ENCODE measurements around the gene TENM4. TPM values are rescaled to one million over a fixed set of nuclear protein-coding genes. Genes with fewer than 3 reads are reported as not detected.

Gene TENM4
- total RNA-seq, 2 donors from 2014 or later = 2.6 to 6.8 TPM

DNA sequence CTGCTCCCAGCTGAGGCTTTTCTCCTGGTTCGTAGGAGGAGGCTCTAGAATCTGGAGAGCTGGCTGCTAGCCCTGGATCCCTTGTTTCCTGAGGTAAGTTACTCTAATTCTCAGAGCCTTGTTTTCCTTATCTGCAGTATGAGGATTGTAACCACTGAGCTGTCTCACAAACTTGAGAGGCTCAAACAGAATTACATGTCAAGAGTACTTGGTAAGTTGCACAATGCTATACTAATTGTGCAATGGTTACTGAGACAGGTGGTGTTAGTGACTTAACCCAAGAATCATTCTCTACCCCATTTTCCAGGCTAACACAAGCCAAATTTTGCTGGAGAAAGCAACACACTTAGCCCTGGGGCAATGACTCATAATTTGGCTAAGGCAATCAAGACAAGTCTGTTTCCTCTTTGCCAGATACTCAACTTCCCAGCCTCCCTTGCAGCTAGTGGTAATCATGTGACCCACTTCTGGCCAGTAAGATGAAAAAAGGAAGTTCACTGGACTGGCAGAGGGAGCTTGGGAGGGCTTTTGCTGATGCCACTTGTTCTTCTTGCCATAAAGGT lies 348.0 kb downstream of the TENM4 start:
- Histone ChIP-seq H3K36me3 (no peaks in the 10 kb centered on the region), H3K27me3 (replicated peaks; ENCODE audit: insufficient read depth) (no peaks in the 10 kb centered on the region), H3K9me3 (no peaks in the 10 kb centered on the region), H3K4me1 (replicated peaks) (no peaks in the 10 kb centered on the region), H3K27ac (no peak overlapping the region), H3K4me3 (no peak overlapping the region)
- TF ChIP-seq POLR2AphosphoS5 (IDR thresholded peaks at IDR 0.05) (no peak), CTCF (IDR thresholded peaks at IDR 0.05) (no peak), POLR2A (IDR thresholded peaks at IDR 0.05) (no peak)
- DNase-seq (ENCODE audit: low spot score) = peak; percentile 17
- intact Hi-C loops (cut with DNase I) = no loop called here
- 75% methylated on average over 1 of the region's 1 CpG for WGBS

- no peak for DNase-seq (ENCODE audit: low spot score)
- no peak for TF ChIP-seq POLR2AphosphoS5 (IDR thresholded peaks at IDR 0.05)
- TF ChIP-seq POLR2A (IDR thresholded peaks at IDR 0.05) = no peak
- TF ChIP-seq CTCF (IDR thresholded peaks at IDR 0.05) = no peak
- no peaks in the 10 kb centered on the region for H3K36me3 ChIP-seq
- H3K4me1 ChIP-seq (replicated peaks) = no peaks in the 10 kb centered on the region
- intact Hi-C loops (cut with DNase I) = no loop called here
- H3K27ac ChIP-seq = no peak overlapping the region
- 82% methylated on average over 8 of the region's 8 CpGs for WGBS
- H3K4me3 ChIP-seq = no peak overlapping the region
- H3K27me3 ChIP-seq (replicated peaks; ENCODE audit: insufficient read depth) = no peaks in the 10 kb centered on the region
- H3K9me3 ChIP-seq = no peaks in the 10 kb centered on the region
Measured at GRCh38 chr11:79090191-79090705, 350.6 kb downstream of the TENM4 start.

GRCh38 chr11:79089601-79090000 lies 351.2 kb downstream of the TENM4 start:
- H3K27ac ChIP-seq = no peak overlapping the region
- H3K4me1 ChIP-seq (replicated peaks) = no peaks in the 10 kb centered on the region
- H3K36me3 ChIP-seq = no peaks in the 10 kb centered on the region
- no peaks in the 10 kb centered on the region for H3K27me3 ChIP-seq (replicated peaks; ENCODE audit: insufficient read depth)
- intact Hi-C loops (cut with DNase I) = no loop called here
- no peak for DNase-seq (ENCODE audit: low spot score)
- TF ChIP-seq CTCF (IDR thresholded peaks at IDR 0.05) (no peak), POLR2AphosphoS5 (IDR thresholded peaks at IDR 0.05) (no peak), POLR2A (IDR thresholded peaks at IDR 0.05) (no peak)
- WGBS = 94% methylated on average over 3 of the region's 3 CpGs
- H3K9me3 ChIP-seq = no peaks in the 10 kb centered on the region
- no peak overlapping the region for H3K4me3 ChIP-seq

GRCh38 chr11:79088967-79089366 lies 351.9 kb downstream of the TENM4 start:
- no peaks in the 10 kb centered on the region for H3K9me3 ChIP-seq
- intact Hi-C loops (cut with DNase I) = no loop called here
- TF ChIP-seq CTCF (IDR thresholded peaks at IDR 0.05) = no peak
- no peak for TF ChIP-seq POLR2A (IDR thresholded peaks at IDR 0.05)
- TF ChIP-seq POLR2AphosphoS5 (IDR thresholded peaks at IDR 0.05) = no peak
- H3K27me3 ChIP-seq (replicated peaks; ENCODE audit: insufficient read depth) = no peaks in the 10 kb centered on the region
- H3K27ac ChIP-seq = no peak overlapping the region
- H3K4me3 ChIP-seq = no peak overlapping the region
- no peak for DNase-seq (ENCODE audit: low spot score)
- H3K4me1 ChIP-seq (replicated peaks) = no peaks in the 10 kb centered on the region
- no peaks in the 10 kb centered on the region for H3K36me3 ChIP-seq
- WGBS = 78% methylated on average over 4 of the region's 4 CpGs

- H3K4me3 ChIP-seq = no peak overlapping the region
- no peaks in the 10 kb centered on the region for H3K4me1 ChIP-seq (replicated peaks)
- TF ChIP-seq POLR2A (IDR thresholded peaks at IDR 0.05) (no peak), CTCF (IDR thresholded peaks at IDR 0.05) (no peak), POLR2AphosphoS5 (IDR thresholded peaks at IDR 0.05) (no peak)
- no peaks in the 10 kb centered on the region for H3K36me3 ChIP-seq
- no peak overlapping the region for H3K27ac ChIP-seq
- DNase-seq (ENCODE audit: low spot score) = no peak
- WGBS = 31% methylated on average over 5 of the region's 5 CpGs
- H3K27me3 ChIP-seq (replicated peaks; ENCODE audit: insufficient read depth) = no peaks in the 10 kb centered on the region
- no peaks in the 10 kb centered on the region for H3K9me3 ChIP-seq
- intact Hi-C loops (cut with DNase I) = no loop called here
Measured at GRCh38 chr11:79087961-79088318, 352.9 kb downstream of the TENM4 start.
